ENCODE measurements around the gene TSHZ2. TPM values are rescaled to one million over a fixed set of nuclear protein-coding genes. Genes with fewer than 3 reads are reported as not detected.

Gene TSHZ2
- total RNA-seq, 1 experiment from 2014 or later, result 0.07 TPM

DNA sequence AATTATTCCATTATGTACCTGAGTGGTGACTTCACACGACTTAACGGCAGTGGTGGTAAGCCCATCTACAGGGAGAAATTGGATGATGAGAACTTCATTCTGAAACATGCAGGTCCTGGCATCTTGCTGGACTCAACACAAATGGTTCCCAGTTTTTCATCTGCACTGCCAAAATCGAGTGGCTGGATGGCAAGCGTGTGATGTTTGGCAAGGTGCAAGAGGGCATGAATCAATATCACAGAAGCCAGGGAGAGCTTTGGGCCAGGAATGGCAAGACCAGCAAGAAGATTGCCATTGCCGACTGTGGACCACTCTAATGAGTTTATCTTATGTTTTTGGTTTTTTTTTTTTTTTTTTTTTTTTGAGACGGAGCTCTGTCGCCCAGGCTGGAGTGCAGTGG lies 449.2 kb downstream of the TSHZ2 start:
- Histone ChIP-seq H3K36me3 (ENCODE audit: control insufficient read depth in 1 of 2, insufficient read depth in 2 of 2, low read length in 2 of 2) (no peaks in the 10 kb centered on the region), H3K4me3 (replicated peaks in 1 of 2; ENCODE audit: low read depth in 1 of 2, low read length in 2 of 2) (no peak overlapping the region), H3K79me2 (ENCODE audit: insufficient read depth, low read length) (no peaks in the 10 kb centered on the region), H3K9ac (ENCODE audit: low read length) (no peak overlapping the region), H2AFZ (ENCODE audit: low read depth, low read length, poor library complexity, severe bottlenecking) (no peak overlapping the region), H3K9me3 (ENCODE audit: control insufficient read depth in 1 of 2, insufficient read depth in 1 of 2, low read depth in 1 of 2, low read length in 2 of 2) (no peaks in the 10 kb centered on the region), H3K4me2 (ENCODE audit: low read length) (no peak overlapping the region), H3K27ac (ENCODE audit: low read depth, low read length) (no peak overlapping the region), H3K9me2 (ENCODE audit: insufficient read depth) (no peaks in the 10 kb centered on the region), H3K4me1 (ENCODE audit: control insufficient read depth in 1 of 2, insufficient read depth in 2 of 2, low read length in 2 of 2) (no peaks in the 10 kb centered on the region), H4K20me1 (ENCODE audit: insufficient read depth) (no peaks in the 10 kb centered on the region), H3K27me3 (ENCODE audit: insufficient read depth, low read length) (no peaks in the 10 kb centered on the region)
- ChIA-PET CTCF (no interaction called here), POLR2A (no interaction called here), RAD21 (ENCODE audit: low non-redundant PET in 1 of 2, low total read pairs in 2 of 2, uncharacterized antibody in 2 of 2, unreplicated experiment in 2 of 2) (no interaction called here)
- intact Hi-C loops (cut with micrococcal nuclease), result no loop called here
- no peak for ATAC-seq
- DNase-seq (ENCODE audit: low read depth, low spot score), result no peak
- BruUV-seq (replicated peaks), result no TSS peak
- no peak for TF ChIP-seq FOSL1 (IDR thresholded peaks at IDR 0.05; ENCODE audit: low read depth)
- no peak for TF ChIP-seq POLR2A (IDR thresholded peaks at IDR 0.05; ENCODE audit: borderline replicate concordance, extremely low read depth, insufficient read depth, insufficient read length)
- no peak for TF ChIP-seq SRF (IDR thresholded peaks at IDR 0.05; ENCODE audit: low read depth)
- TF ChIP-seq CBX3 (IDR thresholded peaks at IDR 0.05; ENCODE audit: low read depth), result no peak
- TF ChIP-seq, protein P1, sequence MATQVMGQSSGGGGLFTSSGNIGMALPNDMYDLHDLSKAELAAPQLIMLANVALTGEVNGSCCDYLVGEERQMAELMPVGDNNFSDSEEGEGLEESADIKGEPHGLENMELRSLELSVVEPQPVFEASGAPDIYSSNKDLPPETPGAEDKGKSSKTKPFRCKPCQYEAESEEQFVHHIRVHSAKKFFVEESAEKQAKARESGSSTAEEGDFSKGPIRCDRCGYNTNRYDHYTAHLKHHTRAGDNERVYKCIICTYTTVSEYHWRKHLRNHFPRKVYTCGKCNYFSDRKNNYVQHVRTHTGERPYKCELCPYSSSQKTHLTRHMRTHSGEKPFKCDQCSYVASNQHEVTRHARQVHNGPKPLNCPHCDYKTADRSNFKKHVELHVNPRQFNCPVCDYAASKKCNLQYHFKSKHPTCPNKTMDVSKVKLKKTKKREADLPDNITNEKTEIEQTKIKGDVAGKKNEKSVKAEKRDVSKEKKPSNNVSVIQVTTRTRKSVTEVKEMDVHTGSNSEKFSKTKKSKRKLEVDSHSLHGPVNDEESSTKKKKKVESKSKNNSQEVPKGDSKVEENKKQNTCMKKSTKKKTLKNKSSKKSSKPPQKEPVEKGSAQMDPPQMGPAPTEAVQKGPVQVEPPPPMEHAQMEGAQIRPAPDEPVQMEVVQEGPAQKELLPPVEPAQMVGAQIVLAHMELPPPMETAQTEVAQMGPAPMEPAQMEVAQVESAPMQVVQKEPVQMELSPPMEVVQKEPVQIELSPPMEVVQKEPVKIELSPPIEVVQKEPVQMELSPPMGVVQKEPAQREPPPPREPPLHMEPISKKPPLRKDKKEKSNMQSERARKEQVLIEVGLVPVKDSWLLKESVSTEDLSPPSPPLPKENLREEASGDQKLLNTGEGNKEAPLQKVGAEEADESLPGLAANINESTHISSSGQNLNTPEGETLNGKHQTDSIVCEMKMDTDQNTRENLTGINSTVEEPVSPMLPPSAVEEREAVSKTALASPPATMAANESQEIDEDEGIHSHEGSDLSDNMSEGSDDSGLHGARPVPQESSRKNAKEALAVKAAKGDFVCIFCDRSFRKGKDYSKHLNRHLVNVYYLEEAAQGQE (IDR thresholded peaks at IDR 0.05; ENCODE audit: low read depth), result no peak
- no peak for TF ChIP-seq JUND (IDR thresholded peaks at IDR 0.05)
- TF ChIP-seq ZFX (IDR thresholded peaks at IDR 0.05), result no peak
- TF ChIP-seq SP1 (IDR thresholded peaks at IDR 0.05; ENCODE audit: low read depth), result no peak
- TF ChIP-seq YY1 (IDR thresholded peaks at IDR 0.05; ENCODE audit: extremely low read depth, insufficient replicate concordance, low read depth, low read length), result no peak
- no peak for TF ChIP-seq ELF1 (IDR thresholded peaks at IDR 0.05; ENCODE audit: borderline replicate concordance, low read depth)

Measured in HCT116 (cell line).